Smooth muscle cell (in vitro differentiated cells): ENCODE data around the gene CD22. TPM values are rescaled to one million over a fixed set of nuclear protein-coding genes. Genes with fewer than 3 reads are reported as not detected.

ENCODE experiments used
- DNase-seq: peaks from one replicate; lab custom pipeline; 2025; ENCODE audit not compliant: unreplicated experiment; lab: John Stamatoyannopoulos, UW
- H2AFZ ChIP-seq: fragments of 200-600 bp; sonication (generic); 2 replicates; pipeline ENCODE4 v1.6.0; 2016; ENCODE audit warnings: antibody characterized with exemption, low read depth, mild to moderate bottlenecking
- H3F3A ChIP-seq: fragments of 200-600 bp; sonication (generic); 2 replicates; pipeline ENCODE4 v1.6.0; 2017; ENCODE audit warnings: antibody characterized with exemption, low read depth
- H3K27ac ChIP-seq: fragments of 200-600 bp; sonication (generic); 2 replicates; pipeline ENCODE4 v1.5.1; 2016; ENCODE audit warnings: low read depth, mild to moderate bottlenecking
- H3K27me3 ChIP-seq: fragments of 200-600 bp; sonication (generic); 2 replicates; pipeline ENCODE4 v1.6.1; 2016; ENCODE audit warnings: low read depth, mild to moderate bottlenecking
- H3K36me3 ChIP-seq: fragments of 200-600 bp; sonication (generic); 2 replicates; pipeline ENCODE4 v1.5.1; 2016; ENCODE audit warnings: low read depth
- H3K4me1 ChIP-seq: fragments of 200-600 bp; sonication (generic); 2 replicates; pipeline ENCODE4 v1.5.1; 2016; ENCODE audit warnings: low read depth
- H3K4me2 ChIP-seq: fragments of 200-600 bp; sonication (generic); 2 replicates; pipeline ENCODE4 v1.6.0; 2016; ENCODE audit warnings: mild to moderate bottlenecking
- H3K4me3 ChIP-seq: fragments of 200-600 bp; sonication (generic); 2 replicates; pipeline ENCODE4 v1.5.1; 2016; ENCODE audit warnings: mild to moderate bottlenecking
- H3K79me2 ChIP-seq: fragments of 200-600 bp; sonication (generic); 2 replicates; pipeline ENCODE4 v1.6.0; 2016; ENCODE audit warnings: low read depth, mild to moderate bottlenecking
- H3K9ac ChIP-seq: fragments of 200-600 bp; sonication (generic); 2 replicates; pipeline ENCODE4 v1.6.0; 2016; ENCODE audit warnings: low read depth
- H3K9me3 ChIP-seq: fragments of 200-600 bp; sonication (generic); replicated peaks from 2 replicates; pipeline ENCODE4 v1.5.1; 2016; ENCODE audit warnings: low read depth
- H4K20me1 ChIP-seq: fragments of 200-600 bp; sonication (generic); 2 replicates; pipeline ENCODE4 v1.6.0; 2016; ENCODE audit warnings: low read depth
- CTCF ChIP-seq: fragments of 200-600 bp; sonication (generic); IDR thresholded peaks from 2 replicates; pipeline ENCODE4 v1.5.1; 2017; ENCODE audit warnings: borderline replicate concordance, mild to moderate bottlenecking, antibody characterized with exemption; ENCODE audit not compliant: insufficient read depth, poor library complexity, severe bottlenecking
- WGBS: methylation state at CpG from one replicate; pipeline ENCODE4 v1.1.7; 2016; ENCODE audit warnings: low lambda C conversion rate; 5-methylcytosine and 5-hydroxymethylcytosine counted together
- polyA plus RNA-seq: library from polyadenylated mRNA; unstranded; fragments of >200 nt; fragmentation: Nextera tagmentation; extraction: Ambion mirVana; gene quantifications from 2 replicates; pipeline ENCODE4 v1.2.1, GENCODE V29; 2016
- total RNA-seq: library from RNA; depleted of rRNA; stranded (reverse); fragments of >200 nt; gene quantifications from 2 replicates; pipeline ENCODE4 v1.2.3, GENCODE V29; 2014

The CD22 gene
- total and polyA plus RNA-seq, 2 experiments from 2014 or later, result not detected

GRCh38 chr19:35310811-35311465 is 18.0 kb upstream of the CD22 start:
- H3K9me3 ChIP-seq, result no peaks in the 10 kb centered on the region
- TF ChIP-seq CTCF, result no peak
- H2AFZ ChIP-seq, result no peak overlapping the region
- DNase-seq, result no peak
- H3K4me2 ChIP-seq, result no peak overlapping the region
- no peaks in the 10 kb centered on the region for H3K27me3 ChIP-seq
- H4K20me1 ChIP-seq, result no peaks in the 10 kb centered on the region
- 94% methylated on average over 10 of the region's 10 CpGs for WGBS
- H3K79me2 ChIP-seq, result no peaks in the 10 kb centered on the region
- H3K9ac ChIP-seq, result no peak overlapping the region
- H3K36me3 ChIP-seq, result no peaks in the 10 kb centered on the region
- no peak overlapping the region for H3K4me3 ChIP-seq
- no peaks in the 10 kb centered on the region for H3K4me1 ChIP-seq
- no peak overlapping the region for H3K27ac ChIP-seq
- H3F3A ChIP-seq, result no peaks in the 10 kb centered on the region

GRCh38 chr19:35311901-35312665 is 16.9 kb upstream of the CD22 start:
- Histone ChIP-seq H3K9me3 (no peaks in the 10 kb centered on the region), H3K36me3 (no peaks in the 10 kb centered on the region), H3K79me2 (no peaks in the 10 kb centered on the region), H3K27me3 (no peaks in the 10 kb centered on the region), H4K20me1 (no peaks in the 10 kb centered on the region), H3K9ac (no peak overlapping the region), H3K4me1 (no peaks in the 10 kb centered on the region), H3K4me2 (no peak overlapping the region), H2AFZ (no peak overlapping the region), H3K27ac (no peak overlapping the region), H3K4me3 (no peak overlapping the region), H3F3A (no peaks in the 10 kb centered on the region)
- TF ChIP-seq CTCF, result no peak
- WGBS, result 83% methylated on average over 17 of the region's 21 CpGs
- no peak for DNase-seq

GRCh38 chr19:35313587-35313986 is 15.4 kb upstream of the CD22 start:
- Histone ChIP-seq H3K27me3 (no peaks in the 10 kb centered on the region), H3K27ac (no peak overlapping the region), H3K79me2 (no peaks in the 10 kb centered on the region), H3K4me3 (no peak overlapping the region), H3K4me1 (no peaks in the 10 kb centered on the region), H3K9ac (no peak overlapping the region), H3K4me2 (no peak overlapping the region), H4K20me1 (no peaks in the 10 kb centered on the region), H2AFZ (no peak overlapping the region), H3K9me3 (no peaks in the 10 kb centered on the region), H3K36me3 (no peaks in the 10 kb centered on the region), H3F3A (no peaks in the 10 kb centered on the region)
- no peak for TF ChIP-seq CTCF
- WGBS, result 85% methylated on average over 7 of the region's 7 CpGs
- DNase-seq, result no peak

- no peaks in the 10 kb centered on the region for H3K36me3 ChIP-seq
- no peak overlapping the region for H3K4me2 ChIP-seq
- H2AFZ ChIP-seq, result no peak overlapping the region
- H3K4me1 ChIP-seq, result no peaks in the 10 kb centered on the region
- no peaks in the 10 kb centered on the region for H3F3A ChIP-seq
- H3K9me3 ChIP-seq, result no peaks in the 10 kb centered on the region
- H3K27ac ChIP-seq, result no peak overlapping the region
- WGBS, result 94% methylated on average over 8 of the region's 8 CpGs
- H3K4me3 ChIP-seq, result no peak overlapping the region
- no peaks in the 10 kb centered on the region for H4K20me1 ChIP-seq
- no peaks in the 10 kb centered on the region for H3K79me2 ChIP-seq
- no peak for DNase-seq
- TF ChIP-seq CTCF, result no peak
- H3K9ac ChIP-seq, result no peak overlapping the region
- H3K27me3 ChIP-seq, result no peaks in the 10 kb centered on the region
Observed at GRCh38 chr19:35314031-35314430, 15.0 kb upstream of the CD22 start.
